Endothelial cell (in vitro differentiated cells): ENCODE measurements around the gene RPH3AL. TPM values are rescaled to one million over a fixed set of nuclear protein-coding genes. Genes with fewer than 3 reads are reported as not detected.

ENCODE experiments used
- DNase-seq: peaks from one replicate; pipeline ENCODE4 v3.0.0; 2021; ENCODE audit warnings: low spot score
- H3K27ac Mint-ChIP-seq: one replicate; pipeline ENCODE4 v1.8.0; 2021; ENCODE audit warnings: mixed read lengths, inconsistent platforms; ENCODE audit not compliant: unreplicated experiment
- H3K27me3 Mint-ChIP-seq: one replicate; pipeline ENCODE4 v1.8.0; 2021; ENCODE audit warnings: mild to moderate bottlenecking, moderate library complexity, mixed read lengths, inconsistent platforms; ENCODE audit not compliant: unreplicated experiment
- H3K36me3 Mint-ChIP-seq: one replicate; pipeline ENCODE4 v1.8.0; 2021; ENCODE audit warnings: mild to moderate bottlenecking, low read depth, mixed read lengths, inconsistent platforms; ENCODE audit not compliant: unreplicated experiment
- H3K4me1 Mint-ChIP-seq: one replicate; pipeline ENCODE4 v1.8.0; 2021; ENCODE audit warnings: mild to moderate bottlenecking, mixed read lengths, inconsistent platforms; ENCODE audit not compliant: unreplicated experiment
- H3K4me3 Mint-ChIP-seq: one replicate; pipeline ENCODE4 v1.8.0; 2021; ENCODE audit warnings: mild to moderate bottlenecking, mixed read lengths, inconsistent platforms; ENCODE audit not compliant: unreplicated experiment
- H3K9me3 Mint-ChIP-seq: one replicate; pipeline ENCODE4 v1.8.0; 2021; ENCODE audit warnings: mixed read lengths, inconsistent platforms; ENCODE audit not compliant: unreplicated experiment
- CTCF ChIP-seq: fragments of 200-600 bp; sonication (generic); IDR thresholded peaks from one replicate; pipeline ENCODE4 v1.5.0; 2021; ENCODE audit warnings: antibody characterized with exemption; ENCODE audit not compliant: unreplicated experiment
- total RNA-seq: library from RNA; stranded (reverse); fragmentation: NEBNext Ultra II Directional; extraction: Animal tissue kit (Norgen Biotek cat#: 25700); gene quantifications from one replicate; pipeline ENCODE4 v1.2.1, GENCODE V29; 2021; ENCODE audit not compliant: unreplicated experiment

Gene RPH3AL
- total RNA-seq, 1 donor from 2014 or later: 3.4 TPM

- Mint-ChIP-seq H3K9me3 (no peaks in the 10 kb centered on the region), H3K27ac (no peak overlapping the region), H3K27me3 (peaks cover 5% of the 10 kb centered on the region), H3K4me3 (no peak overlapping the region), H3K36me3 (no peaks in the 10 kb centered on the region), H3K4me1 (peaks cover 8% of the 10 kb centered on the region)
- no peak for DNase-seq
- TF ChIP-seq CTCF: no peak
Observed at GRCh38 chr17:194828-195602, 157.6 kb downstream of the RPH3AL start.

- H3K4me3 Mint-ChIP-seq: no peak overlapping the region
- H3K27me3 Mint-ChIP-seq: peaks cover 5% of the 10 kb centered on the region
- H3K9me3 Mint-ChIP-seq: no peaks in the 10 kb centered on the region
- H3K4me1 Mint-ChIP-seq: no peaks in the 10 kb centered on the region
- no peak for DNase-seq
- H3K36me3 Mint-ChIP-seq: no peaks in the 10 kb centered on the region
- no peak overlapping the region for H3K27ac Mint-ChIP-seq
- no peak for TF ChIP-seq CTCF
Observed at GRCh38 chr17:193841-194806, 158.5 kb downstream of the RPH3AL start.

- H3K27me3 Mint-ChIP-seq: peaks cover 5% of the 10 kb centered on the region
- H3K36me3 Mint-ChIP-seq: no peaks in the 10 kb centered on the region
- no peaks in the 10 kb centered on the region for H3K4me1 Mint-ChIP-seq
- TF ChIP-seq CTCF: no peak
- no peak for DNase-seq
- no peak overlapping the region for H3K4me3 Mint-ChIP-seq
- no peak overlapping the region for H3K27ac Mint-ChIP-seq
- no peaks in the 10 kb centered on the region for H3K9me3 Mint-ChIP-seq
Observed at GRCh38 chr17:193426-193810, 159.2 kb downstream of the RPH3AL start.

GRCh38 chr17:192666-193425 is 159.8 kb downstream of the RPH3AL start:
- no peak for DNase-seq
- Mint-ChIP-seq H3K36me3 (no peaks in the 10 kb centered on the region), H3K27ac (no peak overlapping the region), H3K4me1 (no peaks in the 10 kb centered on the region), H3K9me3 (no peaks in the 10 kb centered on the region), H3K4me3 (no peak overlapping the region), H3K27me3 (peaks cover 4% of the 10 kb centered on the region)
- no peak for TF ChIP-seq CTCF
